Activated T-helper 1 cell treated with anti-CD3 and anti-CD28 coated beads, Interleukin-2, amount 50 U/mL, for 16 hours (primary cell): ENCODE results near the gene ANKRD33B.
"Not testable (repeated sequence)": the region's sequence is repeated elsewhere in the genome, so short reads cannot be mapped to it uniquely, and the experiment has no call there.

Experiments
- DNase-seq, 2 donors: peaks; one replicate each; pipeline ENCODE4 v3.0.0-alpha.2; 2020; ENCODE audit warnings: low read depth in 1 of 2, low spot score in 1 of 2

ANKRD33B gene

DNA sequence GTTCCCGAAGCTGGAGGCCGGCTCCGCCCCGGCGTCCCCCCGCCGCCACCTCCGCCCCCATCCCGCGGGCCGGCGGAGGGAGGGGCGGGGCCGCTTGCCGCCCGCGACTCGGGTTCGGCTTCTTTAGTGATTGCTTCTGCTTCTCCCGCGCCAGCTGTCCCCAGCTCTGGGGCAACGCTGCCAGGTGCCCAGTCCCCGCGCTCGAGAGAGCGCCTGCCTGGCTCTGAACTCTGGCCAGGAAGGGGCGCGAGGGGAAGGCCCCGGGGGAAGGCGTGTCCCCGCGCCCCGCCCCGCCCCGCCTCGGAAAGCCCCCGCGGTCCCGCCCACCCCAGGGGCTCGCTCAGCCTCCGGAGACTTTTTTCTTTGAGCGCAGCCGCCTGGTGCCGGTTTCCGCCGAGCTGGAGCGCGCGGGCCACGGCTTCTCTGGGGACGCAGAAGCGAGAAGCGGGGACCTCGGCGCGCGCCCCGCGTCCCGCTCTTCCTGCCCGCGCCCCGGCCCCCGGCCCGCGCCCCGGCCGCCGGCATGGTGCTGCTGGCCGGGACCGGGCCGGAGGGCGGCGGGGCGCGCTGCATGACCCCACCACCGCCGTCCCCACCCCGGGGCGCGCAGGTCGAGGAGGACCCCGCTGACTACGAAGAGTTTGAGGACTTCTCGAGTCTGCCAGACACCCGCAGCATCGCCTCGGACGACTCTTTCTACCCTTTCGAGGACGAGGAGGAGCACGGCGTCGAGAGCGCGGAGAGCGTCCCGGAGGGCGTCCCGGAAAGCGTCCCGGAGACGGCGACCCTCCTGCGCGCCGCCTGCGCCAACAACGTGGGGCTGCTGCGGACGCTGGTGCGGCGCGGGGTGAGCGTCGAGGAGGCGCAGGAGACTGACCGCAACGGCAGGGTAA is at the start of gene ANKRD33B:
Gene ANKRD33B, plus strand, starts transcription at position 126 of the 893 bp plus-strand sequence. Its CDS starts 398 bp downstream, at position 524.
- peak; percentile 48 to 68 for DNase-seq

DNA sequence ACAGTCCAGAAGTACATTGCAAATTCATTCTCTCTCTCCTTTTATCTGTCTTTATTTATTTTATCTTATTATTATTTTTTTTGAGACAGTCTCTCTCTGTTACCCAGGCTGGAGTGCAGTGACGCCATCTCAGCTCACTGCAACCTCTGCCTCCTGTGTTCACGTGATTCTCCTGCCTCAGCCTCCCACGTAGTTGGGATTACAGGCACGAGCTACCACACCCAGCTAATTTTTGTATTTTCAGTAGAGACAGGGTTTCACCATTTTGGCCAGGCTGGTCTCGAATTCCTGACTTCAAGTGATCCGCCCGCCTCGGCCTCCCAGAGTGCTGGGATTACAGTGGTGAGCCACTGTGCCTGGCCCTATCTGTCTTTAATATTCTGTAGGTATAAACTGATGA is 49.3 kb upstream of the ANKRD33B start:
- DNase-seq = not testable (repeated sequence)

DNA sequence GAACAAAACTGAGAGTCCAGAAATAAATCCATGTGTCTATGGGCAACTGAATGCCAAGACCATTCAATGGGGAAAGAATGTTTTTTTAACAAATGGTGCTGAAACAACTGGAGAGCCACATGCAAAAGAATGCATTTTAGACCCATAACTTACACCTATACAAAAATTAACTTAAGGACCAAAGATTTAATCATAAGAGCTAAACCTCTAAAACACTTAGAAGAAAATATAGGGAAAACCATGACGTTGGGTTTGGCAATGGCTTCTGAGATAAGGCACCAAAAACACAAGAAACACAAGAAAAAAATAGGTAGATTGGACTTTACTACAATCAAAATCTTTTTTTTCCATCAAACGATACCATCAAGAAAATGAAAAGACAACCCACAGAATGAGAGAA is 48.4 kb upstream of the ANKRD33B start:
- DNase-seq = no peak

DNA sequence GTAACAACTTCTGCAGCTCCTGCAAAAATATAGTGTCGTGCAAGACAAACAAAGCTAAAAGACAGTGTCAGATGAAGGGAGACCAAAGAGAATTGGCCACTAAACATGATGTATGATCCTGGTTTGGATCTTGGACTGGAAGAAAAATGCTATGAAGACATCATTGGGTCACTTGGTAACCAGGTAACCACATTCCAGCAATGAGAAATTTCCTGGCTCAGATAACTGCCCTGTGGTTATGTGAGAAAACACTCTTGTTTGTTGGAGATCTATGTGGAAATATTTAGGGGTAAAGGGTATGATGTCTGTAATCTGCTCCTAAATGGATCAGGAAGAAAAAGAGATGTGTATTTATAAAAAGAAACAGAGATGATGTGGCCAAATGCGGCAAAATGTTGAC is 45.5 kb upstream of the ANKRD33B start:
- DNase-seq = no peak

DNA sequence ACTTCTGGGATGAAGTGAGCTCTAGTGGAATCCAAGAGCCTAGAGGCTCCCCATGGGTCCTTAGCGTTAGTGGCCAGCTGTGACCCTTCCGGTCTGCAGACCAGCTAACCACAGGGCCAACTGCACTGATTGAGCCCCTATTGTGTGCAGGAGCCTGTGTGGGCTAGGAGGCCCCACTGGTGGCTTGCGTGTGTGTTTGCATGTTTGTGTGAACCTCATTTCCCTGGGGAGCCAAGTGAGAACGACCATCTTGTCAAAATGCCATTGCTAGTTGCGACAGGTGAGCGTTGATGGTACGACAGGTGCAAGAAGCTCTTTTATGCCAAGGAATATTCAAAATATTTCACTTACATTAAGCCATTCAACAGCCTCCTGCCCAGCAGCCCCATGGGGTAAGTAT is 44.1 kb upstream of the ANKRD33B start:
- DNase-seq = no peak

DNA sequence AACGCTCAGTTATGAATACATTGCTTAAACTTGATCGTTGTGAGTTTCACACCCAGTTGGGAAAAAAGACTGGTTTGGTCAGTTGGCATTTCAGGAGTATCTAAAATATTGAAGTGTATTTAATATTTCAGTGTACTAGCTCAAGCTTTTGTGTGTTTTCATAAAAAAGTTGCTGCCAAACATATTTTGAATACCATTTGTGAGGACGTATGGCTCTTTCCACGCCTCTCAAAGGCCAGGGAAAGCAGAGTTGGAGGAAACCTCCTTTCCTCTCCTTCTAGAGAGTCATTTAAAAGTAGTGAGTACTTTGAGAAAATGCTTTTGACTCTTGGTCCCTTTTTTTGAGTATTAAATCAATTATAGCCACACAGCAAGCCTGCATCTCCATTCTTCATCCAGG is 43.2 kb upstream of the ANKRD33B start:
- DNase-seq = no peak

DNA sequence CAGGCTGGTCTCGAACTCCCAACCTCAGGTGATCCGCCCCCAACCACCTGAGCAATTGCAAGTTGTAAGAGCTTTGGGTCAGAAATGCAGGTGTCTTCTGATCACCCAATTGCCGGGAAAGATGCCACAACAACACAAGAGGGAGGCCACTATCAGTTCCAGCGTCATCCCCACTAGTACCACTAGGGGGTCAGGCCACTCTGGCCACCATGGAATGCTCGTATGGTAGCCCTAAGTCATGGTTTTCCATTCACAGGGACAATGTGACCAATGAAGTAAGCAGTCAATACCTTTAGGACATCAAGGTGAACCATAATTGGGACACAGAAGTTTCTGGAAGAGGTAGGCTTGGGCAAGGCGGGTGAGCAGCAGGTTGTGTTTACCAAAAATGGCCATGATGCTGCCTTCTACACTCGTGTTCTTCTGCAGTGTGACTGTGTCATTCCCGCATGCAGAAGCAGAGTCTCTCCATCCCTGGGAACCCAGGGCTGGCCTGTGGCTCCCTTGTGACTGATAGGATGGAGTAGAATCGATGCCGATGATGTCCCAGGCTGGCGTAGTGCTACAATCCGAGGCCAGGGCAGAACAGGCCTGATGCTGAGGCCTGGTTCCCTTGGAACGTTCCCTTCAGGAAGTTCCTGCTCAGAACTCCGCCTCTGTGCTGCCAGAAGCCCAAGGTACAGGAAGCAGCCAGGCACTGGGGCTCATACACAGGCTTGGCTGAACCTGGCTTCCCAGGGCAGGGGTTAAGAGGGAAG is 42.2 kb upstream of the ANKRD33B start:
- no peak for DNase-seq

DNA sequence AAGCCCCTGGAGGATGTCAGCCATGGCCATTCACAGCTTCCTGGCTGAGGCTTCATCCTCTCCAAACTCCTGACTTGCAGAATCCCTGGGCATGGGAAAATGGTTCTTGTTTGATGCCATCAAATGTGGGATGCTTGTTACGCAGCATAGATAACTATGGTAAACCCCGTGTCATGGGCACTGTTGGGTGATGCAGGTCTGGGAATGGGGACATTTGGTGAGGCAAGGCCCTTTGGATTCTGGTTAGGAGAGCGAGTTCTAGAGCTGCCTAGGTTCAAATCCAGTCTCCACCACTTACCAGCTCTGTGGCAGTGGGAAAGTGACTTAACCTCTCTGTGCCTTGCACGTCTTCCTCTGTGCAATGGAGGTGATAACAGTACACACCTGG is 41.7 kb upstream of the ANKRD33B start:
- DNase-seq = no peak

DNA sequence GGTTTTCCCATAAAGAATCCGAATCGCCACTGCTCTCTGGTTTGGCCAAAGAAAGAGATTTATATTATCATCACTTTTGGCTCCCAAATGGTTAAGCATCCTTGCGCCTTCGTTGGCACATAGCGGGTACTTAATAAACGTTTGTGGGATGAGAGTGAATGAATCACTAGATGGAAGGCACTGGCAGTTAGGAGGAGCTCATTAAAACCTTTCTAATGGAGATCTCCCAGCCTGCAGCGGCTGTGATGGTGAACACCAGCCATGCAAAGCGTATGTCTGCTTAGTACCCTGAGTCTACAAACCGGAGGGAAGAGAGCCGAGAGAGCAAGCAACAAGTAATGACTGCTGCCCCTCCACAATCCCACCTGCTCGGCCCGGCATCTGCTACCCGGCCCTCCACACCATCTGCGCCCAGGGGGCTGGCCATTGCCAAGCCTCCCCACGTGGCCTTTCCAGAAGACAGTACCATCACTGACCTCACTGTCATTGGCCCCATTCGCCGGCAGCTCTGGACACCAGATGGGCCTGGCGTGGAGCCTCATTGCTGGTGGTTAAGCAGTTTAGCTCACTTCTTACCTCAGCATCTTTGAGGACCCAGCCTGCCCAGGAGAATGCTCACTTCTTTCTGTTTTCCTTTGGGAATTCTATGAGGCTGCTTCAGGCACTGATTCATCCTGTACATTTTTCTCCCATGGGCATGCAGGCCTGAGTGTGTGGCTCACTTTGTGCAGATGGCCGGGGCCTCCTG is 39.3 kb upstream of the ANKRD33B start:
- no peak for DNase-seq

DNA sequence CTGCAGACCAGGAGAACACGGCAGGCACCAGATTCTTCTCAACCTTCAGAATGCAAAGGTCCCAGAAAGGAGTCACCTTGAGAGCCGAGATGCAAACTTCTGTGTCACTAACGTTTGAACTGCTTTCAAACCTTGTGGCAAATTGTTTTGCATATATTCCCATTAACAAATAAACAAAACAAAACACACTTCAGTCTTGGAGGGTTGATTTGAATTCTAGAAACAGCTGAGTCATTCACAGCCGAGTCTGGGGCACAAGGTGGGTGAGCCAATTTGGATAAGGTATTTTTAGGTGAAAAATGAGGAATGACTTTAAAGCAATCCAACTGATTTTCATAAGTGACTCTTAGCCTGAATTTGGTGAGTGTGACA is 38.8 kb upstream of the ANKRD33B start:
- DNase-seq = no peak

DNA sequence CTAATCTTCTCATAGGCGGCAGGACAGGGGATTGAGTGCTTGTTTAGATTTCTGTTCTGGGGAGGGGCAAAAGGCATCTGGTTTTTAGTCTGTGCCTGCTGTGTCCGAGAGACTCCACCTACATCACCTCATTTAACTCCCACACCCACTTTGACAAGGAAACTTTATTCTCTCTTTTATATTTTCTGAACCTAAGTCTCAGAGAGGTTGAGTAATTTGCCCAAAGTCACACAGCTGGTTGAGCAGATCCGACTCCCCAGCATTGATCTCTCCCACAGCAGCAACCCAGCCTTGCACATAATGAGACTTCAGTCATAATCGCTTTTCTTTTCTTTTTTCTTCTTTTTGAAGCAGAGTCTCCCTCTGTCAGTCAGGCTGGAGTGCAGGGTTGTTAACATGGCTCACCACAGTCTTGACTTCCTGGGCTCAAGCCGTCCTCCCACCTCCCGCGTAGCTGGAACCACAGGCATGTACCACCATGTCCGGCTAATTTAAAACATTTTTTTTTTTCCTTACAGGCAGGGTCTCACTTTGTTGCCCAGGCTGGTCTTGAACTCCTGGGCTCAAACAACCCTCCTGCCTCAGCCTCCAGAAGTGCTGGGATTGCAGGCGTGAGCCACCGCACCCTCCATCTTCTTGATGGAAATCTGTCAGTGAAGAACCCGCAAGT is 36.5 kb upstream of the ANKRD33B start:
- no peak for DNase-seq

DNA sequence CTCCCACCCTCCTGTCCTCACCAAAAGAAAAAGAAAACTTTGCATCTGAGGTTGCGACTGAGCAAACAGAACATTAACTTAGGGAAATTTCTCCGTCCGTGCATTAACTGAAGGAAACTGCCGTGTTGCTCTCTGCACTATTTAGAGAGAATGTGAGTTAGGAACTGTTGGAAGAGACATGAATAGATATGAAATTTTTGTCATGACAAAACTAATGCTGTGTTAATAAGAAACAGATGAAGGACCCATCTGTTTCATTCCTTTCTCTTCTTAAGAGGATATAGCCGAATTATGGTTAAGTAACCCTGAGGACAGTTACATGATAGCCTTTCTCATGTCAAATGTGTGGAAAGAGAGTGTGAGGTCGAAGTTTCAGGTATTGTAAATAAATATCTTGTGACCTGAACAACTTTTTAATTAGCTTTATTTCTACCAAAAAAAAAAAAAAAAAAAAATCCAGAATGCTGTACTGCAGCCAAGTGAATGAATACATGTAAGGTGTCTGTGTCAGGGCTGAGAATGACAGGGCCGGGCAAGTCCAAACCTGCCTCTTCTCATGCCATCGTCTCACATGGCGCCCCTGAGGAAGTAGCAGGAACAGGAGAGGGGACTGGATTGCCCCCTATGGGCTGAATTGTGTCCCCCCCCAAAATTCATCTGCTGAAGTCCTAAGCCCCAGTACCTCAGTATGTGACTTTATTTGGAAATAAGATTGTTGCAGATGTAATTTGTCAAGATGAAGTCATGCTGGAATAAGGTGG is 35.6 kb upstream of the ANKRD33B start:
- no peak for DNase-seq

DNA sequence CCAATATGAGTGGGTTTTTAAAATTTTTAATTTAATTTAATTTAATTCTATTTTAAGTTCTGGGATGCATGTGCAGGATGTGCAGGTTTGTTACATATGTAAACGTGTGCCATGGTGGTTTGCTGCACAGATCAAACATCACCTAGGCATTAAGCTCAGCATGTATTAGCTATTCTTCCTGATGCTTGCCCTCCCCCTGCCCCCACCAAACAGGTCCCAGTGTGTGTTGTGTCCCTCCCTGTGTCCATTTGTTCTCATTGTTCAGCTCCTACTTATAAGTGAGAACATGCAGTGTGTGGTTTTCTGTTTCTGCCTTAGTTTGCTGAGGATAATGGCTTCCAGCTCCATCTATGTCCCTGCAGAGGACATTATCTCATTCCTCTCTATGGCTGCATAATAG is 35.0 kb upstream of the ANKRD33B start:
- DNase-seq = no peak

DNA sequence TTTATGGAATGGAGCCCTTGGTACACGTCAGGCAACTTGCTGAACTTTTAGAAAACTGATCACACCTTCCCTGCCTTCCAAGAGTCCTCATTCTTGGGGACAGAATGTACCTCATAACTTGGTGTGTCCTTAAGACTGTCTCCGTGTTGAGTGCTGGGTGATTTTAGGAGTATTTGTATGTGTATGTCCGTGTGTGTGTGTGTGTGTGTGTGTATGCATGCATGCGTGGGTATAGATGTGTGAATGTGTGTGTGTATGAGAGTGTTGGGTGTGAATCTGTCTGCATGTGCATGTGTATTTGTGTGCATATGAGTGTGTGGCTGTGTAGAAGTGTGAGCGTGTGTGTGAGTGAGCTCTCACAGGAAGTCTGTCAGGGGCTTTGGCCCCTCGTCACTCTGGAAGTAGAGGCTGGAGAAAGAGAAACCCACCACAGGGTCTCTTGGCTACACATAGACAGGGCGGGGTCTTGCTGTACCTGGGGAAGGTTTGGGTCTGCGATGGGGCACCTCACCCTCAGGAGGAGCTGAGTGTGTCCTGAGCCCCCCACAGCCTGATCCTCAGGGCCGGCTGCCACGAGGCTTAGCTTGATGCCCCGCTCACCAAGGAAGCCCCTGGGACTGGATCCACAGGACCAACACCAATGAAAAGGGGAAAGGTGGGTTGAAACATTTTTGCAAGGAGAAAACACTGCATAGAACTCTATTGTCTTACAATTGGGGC is 33.1 kb upstream of the ANKRD33B start:
- no peak for DNase-seq

DNA sequence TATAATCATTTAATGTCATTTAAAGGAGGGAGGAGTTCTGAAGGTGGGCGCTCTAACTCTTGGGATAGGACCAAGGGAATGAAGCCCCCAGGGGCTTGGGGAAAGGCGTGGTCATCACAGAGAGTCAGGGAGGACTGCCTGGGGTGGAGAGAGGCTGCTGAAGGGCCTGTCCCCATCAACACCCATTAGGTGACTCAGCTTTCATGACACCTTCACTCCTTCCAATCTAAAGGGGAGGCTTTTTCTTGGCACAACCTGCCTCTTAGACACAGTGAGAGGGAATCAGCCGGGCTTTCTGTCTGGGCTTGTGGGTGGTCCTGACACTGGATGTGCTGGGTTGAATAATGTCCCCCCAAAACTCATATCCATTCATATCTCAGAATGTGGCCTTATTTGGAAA is 31.4 kb upstream of the ANKRD33B start:
- no peak for DNase-seq

DNA sequence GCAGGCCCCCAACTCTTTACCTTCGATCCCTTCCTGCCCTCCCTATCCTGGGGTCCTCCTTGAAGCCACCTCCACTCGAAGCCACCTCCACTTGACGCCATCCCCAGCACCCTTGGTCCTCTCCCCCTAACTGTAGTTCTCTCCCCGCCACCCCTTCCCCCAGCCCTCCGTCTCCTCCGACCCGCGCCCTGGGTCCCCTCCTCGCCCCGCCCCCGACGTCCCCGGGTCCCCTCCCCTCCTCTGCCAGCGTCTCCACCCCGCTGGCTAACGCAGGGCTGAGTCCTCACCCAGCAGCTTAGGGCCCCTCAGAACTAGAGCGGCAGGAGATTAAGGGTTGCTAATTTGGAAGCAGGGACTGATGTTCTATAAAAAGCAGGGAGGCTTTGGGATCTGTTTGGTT is 30.6 kb upstream of the ANKRD33B start:
- DNase-seq = no peak

DNA sequence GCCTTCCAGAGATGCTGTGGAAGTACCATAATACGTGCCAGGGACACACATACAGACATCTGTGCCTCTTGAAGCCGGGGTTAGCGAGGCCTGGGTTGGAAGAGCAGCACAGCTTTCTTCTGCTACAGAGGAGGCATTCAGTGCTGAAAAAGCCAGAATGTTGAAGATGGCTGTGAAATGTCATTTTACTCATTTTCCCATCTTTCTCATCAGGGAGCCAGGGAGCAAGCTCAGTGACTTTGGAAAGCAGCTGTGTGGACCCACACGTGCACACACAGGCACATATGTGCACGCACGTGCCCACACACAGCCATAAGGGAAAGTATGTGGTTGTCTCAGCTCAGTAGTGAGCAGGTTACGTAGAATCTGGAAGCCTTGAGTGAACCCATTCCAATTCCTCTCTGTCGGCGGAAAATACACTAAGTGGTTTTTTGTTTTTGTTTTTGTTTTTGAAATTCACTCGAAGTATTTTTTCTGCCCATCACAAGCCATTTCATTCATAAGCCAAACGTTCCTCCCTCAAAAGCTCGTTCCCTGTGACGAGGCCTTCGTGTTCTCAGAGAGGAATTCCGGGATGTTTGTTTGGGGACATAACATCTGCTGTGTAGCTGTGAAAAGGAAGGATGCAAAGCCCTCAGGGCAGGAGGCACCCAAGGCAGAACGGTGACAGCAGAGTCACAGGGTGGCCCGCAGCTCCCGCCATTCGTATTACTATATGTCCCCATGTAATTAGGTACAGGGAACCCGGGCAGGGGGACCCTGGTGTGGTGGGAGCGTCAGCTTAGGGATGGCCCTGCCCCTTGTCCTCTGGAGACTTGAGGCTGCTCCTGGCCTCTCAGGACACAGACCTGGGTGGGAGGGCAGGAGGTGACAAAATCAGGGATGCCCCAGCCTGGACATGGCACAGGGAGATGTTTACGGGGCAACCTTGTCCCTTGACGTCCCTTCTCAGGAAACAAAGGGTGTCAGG is 29.0 kb upstream of the ANKRD33B start:
- no peak for DNase-seq

DNA sequence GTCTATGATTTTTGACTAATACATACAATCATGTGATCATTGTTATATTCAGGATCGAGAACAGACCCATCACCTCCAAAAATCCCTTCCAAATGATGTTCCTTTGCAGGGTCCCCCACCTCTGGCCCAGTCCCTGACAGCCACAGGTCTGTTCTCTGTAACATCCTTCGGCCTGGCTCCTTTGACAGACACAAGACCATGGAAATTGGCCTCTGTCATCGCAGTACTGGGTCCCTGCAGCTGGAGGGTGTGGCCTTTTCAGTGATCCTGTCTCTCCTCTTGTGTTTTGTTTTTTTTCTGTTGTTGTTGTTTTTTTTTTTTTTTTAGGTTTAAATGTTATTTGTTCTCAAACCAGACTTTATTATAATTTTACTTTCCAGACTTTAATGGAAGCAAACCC is 27.4 kb upstream of the ANKRD33B start:
- DNase-seq = no peak
